Measurements from ENCODE around the gene RHOJ. TPM values are rescaled to one million over a fixed set of nuclear protein-coding genes. Genes with fewer than 3 reads are reported as not detected.

Gene RHOJ
- polyA plus RNA-seq, 4 donors, result 0.45 to 11.1 (median 5.9) TPM

DNA sequence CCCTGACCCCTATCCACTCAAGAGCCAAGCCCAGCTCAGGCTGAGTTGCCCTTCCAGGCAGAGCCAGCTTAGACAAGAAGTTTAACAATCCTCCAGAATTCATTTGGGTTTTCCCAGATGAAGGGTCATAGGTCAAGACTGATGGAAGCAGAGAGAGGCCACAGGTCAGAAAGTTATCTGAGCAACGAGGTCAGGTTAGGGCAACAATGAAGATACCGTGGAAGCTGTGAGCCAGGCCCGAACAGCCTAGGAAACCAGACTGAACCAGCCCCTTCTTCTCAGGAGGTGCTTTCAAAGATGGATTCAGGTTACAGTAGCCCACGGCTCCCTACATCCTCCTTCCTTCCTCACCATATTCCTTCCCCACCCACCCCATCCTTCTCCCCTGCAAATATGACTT lies 53.1 kb downstream of the RHOJ start:
- H3K4me1 ChIP-seq (ENCODE audit: control insufficient read depth in 3 of 3, insufficient read depth in 2 of 3, low read depth in 1 of 3, low read length in 2 of 3), result no peaks in the 10 kb centered on the region
- no peaks in the 10 kb centered on the region for H3K27me3 ChIP-seq (ENCODE audit: control insufficient read depth in 3 of 3, insufficient read depth in 3 of 3, low read length in 3 of 3)
- no peak for FAIRE-seq
- peaks cover 0 to 2% (median 0%) of the 10 kb centered on the region in 3 donors for H3K36me3 ChIP-seq (ENCODE audit: control insufficient read depth in 3 of 3, insufficient read depth in 2 of 3, low read depth in 1 of 3, low read length in 3 of 3)
- no peak overlapping the region for H3K27ac ChIP-seq (ENCODE audit: low read depth in 1 of 3, low read length in 2 of 3)
- 16 to 51% (median 28%) methylated on average over 4 of the region's 4 CpGs for WGBS, 3 donors
- H3K9me3 ChIP-seq (ENCODE audit: control insufficient read depth in 2 of 2, insufficient read depth in 1 of 2, low read depth in 1 of 2, low read length in 1 of 2), result no peaks in the 10 kb centered on the region
- no peak overlapping the region for H3K4me3 ChIP-seq (ENCODE audit: low read depth in 1 of 3, low read length in 3 of 3)
- no peak for DNase-seq

- no peak overlapping the region for H3K27ac ChIP-seq (ENCODE audit: low read depth in 1 of 3, low read length in 2 of 3)
- H3K27me3 ChIP-seq (ENCODE audit: control insufficient read depth in 3 of 3, insufficient read depth in 3 of 3, low read length in 3 of 3), result no peaks in the 10 kb centered on the region
- no peaks in the 10 kb centered on the region for H3K36me3 ChIP-seq (ENCODE audit: control insufficient read depth in 3 of 3, insufficient read depth in 2 of 3, low read depth in 1 of 3, low read length in 3 of 3)
- no peak for FAIRE-seq
- H3K9me3 ChIP-seq (ENCODE audit: control insufficient read depth in 2 of 2, insufficient read depth in 1 of 2, low read depth in 1 of 2, low read length in 1 of 2), result no peaks in the 10 kb centered on the region
- WGBS, 3 donors, result 93 to 97% (median 93%) methylated on average over 2 of the region's 2 CpGs
- no peaks in the 10 kb centered on the region for H3K4me1 ChIP-seq (ENCODE audit: control insufficient read depth in 3 of 3, insufficient read depth in 2 of 3, low read depth in 1 of 3, low read length in 2 of 3)
- no peak for DNase-seq
- H3K4me3 ChIP-seq (ENCODE audit: low read depth in 1 of 3, low read length in 3 of 3), result no peak overlapping the region
Observed at GRCh38 chr14:63262446-63262845, 58.2 kb downstream of the RHOJ start.

DNA sequence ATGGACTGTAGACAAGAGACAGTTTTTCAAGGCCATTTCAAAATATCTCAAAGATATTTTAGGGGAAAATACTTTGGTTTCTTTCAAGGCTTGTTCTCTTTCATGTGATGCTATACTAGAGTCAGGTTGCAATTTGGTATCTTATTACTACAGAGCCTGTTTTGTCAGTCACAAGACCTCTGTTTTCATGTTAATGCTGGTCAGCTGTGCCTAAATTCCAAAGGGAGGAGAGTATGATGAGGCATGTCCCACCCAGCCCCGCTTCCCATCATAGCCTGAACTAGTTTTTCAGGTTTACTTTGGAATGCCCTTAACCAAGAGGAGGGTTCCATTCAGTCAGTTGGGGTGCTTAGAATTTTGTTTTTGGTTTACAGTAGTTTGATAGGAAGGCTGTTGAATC lies 61.9 kb downstream of the RHOJ start:
- FAIRE-seq (no peak), DNase-seq (no peak)
- H3K4me1 ChIP-seq (ENCODE audit: control insufficient read depth in 3 of 3, insufficient read depth in 2 of 3, low read depth in 1 of 3, low read length in 2 of 3), result no peaks in the 10 kb centered on the region
- no peak overlapping the region for H3K27ac ChIP-seq (ENCODE audit: low read depth in 1 of 3, low read length in 2 of 3)
- H3K36me3 ChIP-seq (ENCODE audit: control insufficient read depth in 3 of 3, insufficient read depth in 2 of 3, low read depth in 1 of 3, low read length in 3 of 3), result no peaks in the 10 kb centered on the region
- H3K27me3 ChIP-seq (ENCODE audit: control insufficient read depth in 3 of 3, insufficient read depth in 3 of 3, low read length in 3 of 3), result no peaks in the 10 kb centered on the region
- H3K4me3 ChIP-seq (ENCODE audit: low read depth in 1 of 3, low read length in 3 of 3), result no peak overlapping the region
- 62 to 86% (median 80%) methylated on average over 1 of the region's 1 CpG for WGBS, 3 donors
- no peaks in the 10 kb centered on the region for H3K9me3 ChIP-seq (ENCODE audit: control insufficient read depth in 2 of 2, insufficient read depth in 1 of 2, low read depth in 1 of 2, low read length in 1 of 2)

DNA sequence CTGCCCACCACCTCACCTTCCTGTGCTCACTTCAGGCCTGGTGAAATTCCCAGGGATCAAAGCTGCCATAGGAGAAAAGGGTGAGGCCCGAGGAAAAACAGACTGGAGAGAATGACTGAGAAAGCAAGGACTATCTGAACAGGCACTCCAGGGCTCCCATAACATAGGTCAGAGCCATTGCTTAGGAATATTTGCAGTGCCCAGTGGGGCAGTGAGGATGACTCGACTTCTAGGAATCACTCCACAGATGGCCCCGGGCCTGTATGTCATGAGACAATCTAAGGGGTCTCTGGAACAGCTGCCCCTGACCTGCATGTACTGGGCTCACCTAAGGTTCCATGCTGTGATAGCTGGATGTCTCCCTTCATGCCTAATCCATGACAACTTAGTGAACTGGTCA lies 62.9 kb downstream of the RHOJ start:
- WGBS, 3 donors, result 59 to 69% (median 65%) methylated on average over 3 of the region's 3 CpGs
- H3K4me3 ChIP-seq (ENCODE audit: low read depth in 1 of 3, low read length in 3 of 3), result no peak overlapping the region
- FAIRE-seq, result no peak
- no peaks in the 10 kb centered on the region for H3K27me3 ChIP-seq (ENCODE audit: control insufficient read depth in 3 of 3, insufficient read depth in 3 of 3, low read length in 3 of 3)
- H3K9me3 ChIP-seq (ENCODE audit: control insufficient read depth in 2 of 2, insufficient read depth in 1 of 2, low read depth in 1 of 2, low read length in 1 of 2), result no peaks in the 10 kb centered on the region
- DNase-seq, result no peak
- H3K36me3 ChIP-seq (ENCODE audit: control insufficient read depth in 3 of 3, insufficient read depth in 2 of 3, low read depth in 1 of 3, low read length in 3 of 3), result no peaks in the 10 kb centered on the region
- H3K4me1 ChIP-seq (ENCODE audit: control insufficient read depth in 3 of 3, insufficient read depth in 2 of 3, low read depth in 1 of 3, low read length in 2 of 3), result no peaks in the 10 kb centered on the region
- H3K27ac ChIP-seq (ENCODE audit: low read depth in 1 of 3, low read length in 2 of 3), result no peak overlapping the region

GRCh38 chr14:63268771-63269170 lies 64.5 kb downstream of the RHOJ start:
- Histone ChIP-seq H3K4me3 (ENCODE audit: low read depth in 1 of 3, low read length in 3 of 3) (no peak overlapping the region), H3K27ac (ENCODE audit: low read depth in 1 of 3, low read length in 2 of 3) (no peak overlapping the region), H3K4me1 (ENCODE audit: control insufficient read depth in 3 of 3, insufficient read depth in 2 of 3, low read depth in 1 of 3, low read length in 2 of 3) (no peaks in the 10 kb centered on the region), H3K27me3 (ENCODE audit: control insufficient read depth in 3 of 3, insufficient read depth in 3 of 3, low read length in 3 of 3) (no peaks in the 10 kb centered on the region), H3K9me3 (ENCODE audit: control insufficient read depth in 2 of 2, insufficient read depth in 1 of 2, low read depth in 1 of 2, low read length in 1 of 2) (no peaks in the 10 kb centered on the region), H3K36me3 (ENCODE audit: control insufficient read depth in 3 of 3, insufficient read depth in 2 of 3, low read depth in 1 of 3, low read length in 3 of 3) (peaks cover 0 to 2% (median 0%) of the 10 kb centered on the region in 3 donors)
- FAIRE-seq, result no peak
- WGBS, 3 donors, result 90 to 96% (median 92%) methylated on average over 5 of the region's 5 CpGs
- DNase-seq, result no peak

DNA sequence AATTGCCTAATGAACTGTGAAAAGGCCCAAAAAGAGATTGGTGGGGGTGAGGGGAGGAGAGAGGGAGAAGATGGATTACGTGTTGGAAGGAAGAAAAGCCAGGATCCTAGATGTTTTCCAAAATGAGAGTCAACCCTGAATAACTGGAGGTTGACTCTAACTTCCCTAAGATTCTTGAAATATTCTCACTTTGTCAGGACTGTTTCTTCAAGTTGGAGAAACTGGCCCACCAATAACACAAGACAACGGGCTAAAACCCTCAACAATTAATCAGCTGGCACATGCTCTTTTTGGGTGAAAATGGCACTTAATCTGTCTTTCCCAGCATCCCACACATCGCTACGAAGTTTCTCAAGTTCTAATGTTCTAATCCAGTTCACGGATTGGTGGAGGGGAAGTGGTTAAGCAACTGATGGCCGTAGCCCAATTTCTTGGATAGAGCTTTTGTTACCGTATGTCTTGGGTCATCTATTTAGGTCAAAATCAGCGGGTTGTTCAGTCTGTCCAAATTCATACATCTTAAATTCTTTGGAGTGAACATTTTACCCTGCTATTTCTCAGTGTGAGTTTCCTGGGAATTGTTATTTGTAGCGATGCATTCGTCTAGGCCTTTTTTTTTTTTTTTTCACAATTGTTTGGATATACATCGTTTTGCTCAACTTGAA lies 65.5 kb downstream of the RHOJ start:
- peaks cover 0 to 2% (median 0%) of the 10 kb centered on the region in 3 donors for H3K36me3 ChIP-seq (ENCODE audit: control insufficient read depth in 3 of 3, insufficient read depth in 2 of 3, low read depth in 1 of 3, low read length in 3 of 3)

DNA sequence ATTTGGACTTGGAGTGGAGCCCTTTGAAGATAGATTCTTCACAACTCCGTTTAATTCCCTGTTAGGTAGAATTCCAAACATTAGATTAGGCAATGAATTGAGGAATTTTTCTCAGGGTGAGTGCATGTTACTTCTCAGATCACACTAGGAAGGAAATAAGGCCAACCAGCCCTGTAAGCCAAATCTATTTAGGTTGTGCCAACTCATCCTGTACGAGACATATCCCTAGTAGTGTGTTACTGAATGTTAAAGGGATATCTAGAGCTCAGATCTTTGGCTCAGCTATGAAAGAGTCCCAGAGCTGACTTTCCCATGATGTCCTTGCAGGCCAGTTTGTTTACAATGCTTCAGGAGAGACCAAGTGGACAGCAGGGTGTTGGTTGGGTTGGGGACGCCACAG lies 68.9 kb downstream of the RHOJ start:
- no peak for DNase-seq
- H3K27ac ChIP-seq (ENCODE audit: low read depth in 1 of 3, low read length in 2 of 3), result no peak overlapping the region
- no peaks in the 10 kb centered on the region for H3K9me3 ChIP-seq (ENCODE audit: control insufficient read depth in 2 of 2, insufficient read depth in 1 of 2, low read depth in 1 of 2, low read length in 1 of 2)
- H3K36me3 ChIP-seq (ENCODE audit: control insufficient read depth in 3 of 3, insufficient read depth in 2 of 3, low read depth in 1 of 3, low read length in 3 of 3), result peaks cover 0 to 2% (median 0%) of the 10 kb centered on the region in 3 donors
- WGBS, 3 donors, result 47 to 60% (median 49%) methylated on average over 3 of the region's 3 CpGs
- no peaks in the 10 kb centered on the region for H3K27me3 ChIP-seq (ENCODE audit: control insufficient read depth in 3 of 3, insufficient read depth in 3 of 3, low read length in 3 of 3)
- no peak for FAIRE-seq
- H3K4me3 ChIP-seq (ENCODE audit: low read depth in 1 of 3, low read length in 3 of 3), result no peak overlapping the region
- no peaks in the 10 kb centered on the region for H3K4me1 ChIP-seq (ENCODE audit: control insufficient read depth in 3 of 3, insufficient read depth in 2 of 3, low read depth in 1 of 3, low read length in 2 of 3)

More for the DNA sequence above, 65.5 kb downstream of the RHOJ start:
- 81 to 91% (median 86%) methylated on average over 11 of the region's 11 CpGs for WGBS, 3 donors
- H3K4me3 ChIP-seq (ENCODE audit: low read depth in 1 of 3, low read length in 3 of 3), result no peak overlapping the region
- FAIRE-seq (no peak), DNase-seq (no peak)
- H3K4me1 ChIP-seq (ENCODE audit: control insufficient read depth in 3 of 3, insufficient read depth in 2 of 3, low read depth in 1 of 3, low read length in 2 of 3), result no peaks in the 10 kb centered on the region
- no peaks in the 10 kb centered on the region for H3K27me3 ChIP-seq (ENCODE audit: control insufficient read depth in 3 of 3, insufficient read depth in 3 of 3, low read length in 3 of 3)
- H3K9me3 ChIP-seq (ENCODE audit: control insufficient read depth in 2 of 2, insufficient read depth in 1 of 2, low read depth in 1 of 2, low read length in 1 of 2), result no peaks in the 10 kb centered on the region
- no peak overlapping the region for H3K27ac ChIP-seq (ENCODE audit: low read depth in 1 of 3, low read length in 2 of 3)

- FAIRE-seq (no peak), DNase-seq (no peak)
- no peak overlapping the region for H3K4me3 ChIP-seq (ENCODE audit: low read depth in 1 of 3, low read length in 3 of 3)
- H3K27me3 ChIP-seq (ENCODE audit: control insufficient read depth in 3 of 3, insufficient read depth in 3 of 3, low read length in 3 of 3), result no peaks in the 10 kb centered on the region
- WGBS, 3 donors, result 80 to 86% (median 83%) methylated on average over 8 of the region's 8 CpGs
- no peak overlapping the region for H3K27ac ChIP-seq (ENCODE audit: low read depth in 1 of 3, low read length in 2 of 3)
- peaks cover 0 to 2% (median 0%) of the 10 kb centered on the region in 3 donors for H3K36me3 ChIP-seq (ENCODE audit: control insufficient read depth in 3 of 3, insufficient read depth in 2 of 3, low read depth in 1 of 3, low read length in 3 of 3)
- no peaks in the 10 kb centered on the region for H3K4me1 ChIP-seq (ENCODE audit: control insufficient read depth in 3 of 3, insufficient read depth in 2 of 3, low read depth in 1 of 3, low read length in 2 of 3)
- no peaks in the 10 kb centered on the region for H3K9me3 ChIP-seq (ENCODE audit: control insufficient read depth in 2 of 2, insufficient read depth in 1 of 2, low read depth in 1 of 2, low read length in 1 of 2)
Observed at GRCh38 chr14:63273717-63274655, 69.7 kb downstream of the RHOJ start.
